HTERT RPE-1 (cell line): ENCODE results near the gene CELSR1.

Experiments used
- in situ Hi-C: fragments of 300-500 bp; cut with MboI; formaldehyde crosslinking; loops from 4 replicates; pipeline ENCODE4 v1.14.3; 2020; ENCODE audit warnings: low sequenced_read_pairs

The CELSR1 gene

DNA sequence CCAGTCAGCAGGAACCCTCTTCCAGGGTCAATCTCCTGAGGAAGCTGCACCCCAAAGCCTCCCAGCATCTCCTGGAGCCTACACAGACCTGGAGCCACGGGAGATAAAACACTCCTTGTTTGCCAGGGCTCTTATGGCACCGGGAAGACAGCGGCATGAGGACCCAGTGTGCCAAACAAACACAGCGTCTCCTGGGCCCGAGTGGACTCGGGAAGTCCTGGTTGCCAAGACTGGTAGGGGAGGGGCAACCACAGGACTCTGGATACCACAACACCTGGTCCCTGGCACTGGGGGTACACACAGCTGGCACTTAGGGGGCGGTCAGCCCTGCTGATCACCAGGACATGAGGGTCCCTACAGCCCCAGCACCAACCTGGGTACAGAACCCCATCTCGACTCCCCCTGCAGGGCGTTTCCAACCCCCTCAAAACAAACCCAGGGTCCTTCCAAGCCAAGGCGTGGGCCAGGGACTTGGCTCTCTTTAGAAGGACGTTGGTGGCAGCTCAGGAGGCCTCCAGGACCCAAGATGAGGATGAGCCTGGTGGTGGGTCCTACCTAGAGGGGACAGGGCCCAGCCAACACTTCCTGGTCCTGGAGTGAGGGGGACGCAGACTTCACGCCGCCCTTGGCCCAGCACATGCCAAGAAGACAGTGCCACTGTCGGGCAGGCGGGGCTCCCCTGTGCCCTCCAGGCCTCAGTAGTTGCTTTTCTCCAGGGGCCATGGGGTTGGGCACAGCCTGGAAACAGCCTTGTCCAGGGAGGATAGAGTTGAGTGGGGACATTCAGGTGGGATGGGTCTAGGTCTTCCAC, 85.0 kb downstream of the CELSR1 start:
- in situ Hi-C loops: no loop called here

DNA sequence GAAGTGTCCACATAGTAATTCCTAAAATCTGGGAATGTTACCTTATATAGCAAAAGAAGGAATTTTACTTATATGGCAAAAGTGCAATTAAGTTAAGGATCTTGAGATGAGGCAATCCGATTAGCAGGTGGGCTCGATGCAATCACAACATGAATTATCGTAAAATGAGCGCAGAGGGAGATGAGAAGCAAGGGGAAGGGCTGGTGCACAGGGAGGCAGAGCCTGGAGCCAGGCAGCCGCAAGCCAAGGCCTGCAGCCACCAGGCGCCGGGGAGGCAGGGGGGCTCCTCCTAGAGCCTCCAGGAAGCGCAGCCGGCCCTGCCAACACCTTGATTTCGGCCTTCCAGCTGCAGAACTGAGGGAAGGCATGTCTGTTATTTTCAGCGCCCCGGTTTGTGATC, 85.7 kb downstream of the CELSR1 start:
- in situ Hi-C loops: no loop called here

DNA sequence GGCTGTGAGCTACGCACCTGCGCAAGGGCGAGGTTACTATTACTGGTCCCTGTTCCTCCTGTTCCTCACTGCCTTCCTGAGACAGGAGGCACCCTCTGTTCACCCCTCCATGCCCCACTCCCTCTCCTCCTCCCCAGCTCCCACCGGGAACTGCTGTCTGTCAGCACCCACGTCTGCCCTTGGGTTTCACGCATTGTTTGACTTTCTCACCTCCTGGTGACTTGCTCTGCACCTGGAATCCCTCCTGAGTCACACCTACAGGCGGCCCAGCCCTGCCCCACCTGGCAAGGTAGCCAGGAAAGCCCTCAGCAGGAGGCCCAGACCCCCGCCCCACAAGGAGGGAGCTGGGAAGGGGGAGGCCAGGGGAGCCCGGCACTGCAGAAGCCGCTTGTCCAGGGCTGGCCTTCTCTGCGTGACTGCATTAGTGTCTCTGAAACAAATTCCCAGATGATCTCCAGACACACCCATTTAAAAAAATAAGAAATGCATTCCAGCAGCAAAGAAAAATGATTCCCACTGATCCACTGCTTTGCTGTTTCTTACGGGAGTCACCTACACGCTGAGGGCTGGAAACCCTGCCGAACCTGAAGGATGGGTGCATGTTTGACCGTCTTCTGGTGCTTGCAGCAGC, 86.4 kb downstream of the CELSR1 start:
- in situ Hi-C loops: no loop called here

DNA sequence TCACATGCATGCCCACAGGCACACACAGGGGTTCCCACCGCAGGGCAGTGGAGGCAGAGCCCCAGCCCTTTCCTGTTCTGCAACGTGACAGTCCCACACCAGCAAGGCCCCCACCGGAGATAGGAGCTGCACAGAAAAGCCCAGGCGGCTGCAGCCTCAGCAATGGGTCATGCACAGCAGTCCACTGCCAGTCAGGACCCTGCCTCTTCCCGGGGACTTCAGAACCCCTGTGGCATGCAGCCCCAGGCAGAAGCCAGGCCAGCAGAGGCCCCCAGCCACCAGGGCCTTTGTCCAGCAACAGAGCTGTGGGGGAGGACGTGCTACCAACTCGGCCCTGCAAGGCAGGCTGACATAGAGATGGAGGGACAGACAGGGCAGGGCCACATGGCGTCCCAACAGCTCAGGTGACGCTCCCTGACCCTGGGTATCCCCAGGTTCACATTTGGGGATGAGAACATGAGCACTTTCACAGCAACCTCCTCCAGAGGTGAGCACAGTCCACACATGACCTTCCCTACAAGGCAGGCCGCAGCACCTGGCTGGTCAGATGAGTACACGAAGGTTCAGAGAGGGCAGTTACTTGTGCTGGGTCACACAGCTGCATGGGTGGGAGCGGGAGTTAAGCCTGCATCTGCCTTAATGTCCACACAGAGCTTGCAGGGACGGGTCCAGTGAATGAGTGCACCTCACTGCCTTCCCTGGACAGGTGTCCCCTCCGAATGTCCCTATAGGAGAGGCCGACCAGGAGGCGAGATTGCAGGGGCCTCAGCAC, 87.3 kb downstream of the CELSR1 start:
- in situ Hi-C loops: no loop called here

DNA sequence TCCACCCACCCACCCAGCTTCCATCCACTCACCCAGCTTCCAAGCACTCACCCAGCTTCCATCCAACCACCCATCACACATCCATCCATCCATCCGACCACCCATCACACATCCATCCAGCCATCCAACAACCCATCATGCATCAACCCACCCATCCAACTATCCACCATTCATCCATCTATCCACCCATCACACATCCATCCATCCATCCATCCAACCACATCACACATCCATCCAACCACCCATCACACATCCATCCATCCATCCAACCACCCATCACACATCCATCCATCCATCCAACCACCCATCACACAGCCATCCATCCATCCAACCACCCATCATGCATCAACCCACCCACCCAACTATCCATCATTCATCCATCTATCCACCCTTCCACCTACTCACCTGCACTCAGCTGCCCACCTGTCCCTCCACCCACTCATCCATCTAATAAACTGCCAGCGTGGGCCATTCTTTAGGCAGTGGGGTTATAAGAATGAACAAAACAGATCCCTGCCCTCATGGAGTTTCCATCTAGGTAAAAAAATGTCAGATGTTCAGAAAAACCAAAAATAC, 88.2 kb downstream of the CELSR1 start:
- in situ Hi-C loops: no loop called here

DNA sequence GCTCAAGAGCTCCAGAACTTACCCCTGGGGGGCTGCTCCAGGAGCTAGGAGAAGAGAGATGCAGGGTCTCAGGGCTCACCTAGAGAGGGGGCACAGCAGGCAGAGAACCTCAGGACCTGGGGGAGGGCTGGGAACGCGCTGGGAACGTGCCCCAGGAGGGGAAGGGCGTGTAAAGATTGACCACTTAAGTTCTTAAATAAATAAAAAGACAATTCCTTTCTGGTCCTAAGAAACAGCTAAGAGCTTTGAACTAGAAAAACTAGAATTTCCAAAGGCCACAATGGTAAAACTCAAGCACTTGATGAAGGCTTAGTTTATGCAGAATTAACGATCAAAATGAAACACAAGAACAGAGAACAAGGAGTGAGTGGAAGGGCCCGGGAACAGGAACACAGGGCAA, 89.1 kb downstream of the CELSR1 start:
- in situ Hi-C loops: no loop called here

DNA sequence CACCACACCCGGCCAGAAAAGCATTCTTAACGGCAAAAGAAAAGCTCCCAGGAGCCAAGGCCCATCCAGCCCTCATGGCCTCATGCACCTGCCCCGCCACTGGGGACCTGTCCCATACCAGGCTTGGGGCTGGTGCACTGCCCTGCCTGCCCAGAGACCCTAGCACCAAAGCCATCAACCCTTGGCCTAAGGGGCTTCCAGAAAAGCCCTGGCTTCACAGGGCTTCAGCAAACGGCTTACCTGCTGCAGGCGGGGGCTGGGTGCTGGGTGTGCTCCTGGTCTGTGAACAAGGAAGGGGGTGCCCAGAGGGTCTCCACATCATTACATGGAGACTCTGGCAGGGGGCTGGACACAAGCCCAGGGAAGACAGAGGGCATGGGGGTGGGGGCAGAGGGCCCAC, 89.5 kb downstream of the CELSR1 start:
- in situ Hi-C loops: no loop called here

DNA sequence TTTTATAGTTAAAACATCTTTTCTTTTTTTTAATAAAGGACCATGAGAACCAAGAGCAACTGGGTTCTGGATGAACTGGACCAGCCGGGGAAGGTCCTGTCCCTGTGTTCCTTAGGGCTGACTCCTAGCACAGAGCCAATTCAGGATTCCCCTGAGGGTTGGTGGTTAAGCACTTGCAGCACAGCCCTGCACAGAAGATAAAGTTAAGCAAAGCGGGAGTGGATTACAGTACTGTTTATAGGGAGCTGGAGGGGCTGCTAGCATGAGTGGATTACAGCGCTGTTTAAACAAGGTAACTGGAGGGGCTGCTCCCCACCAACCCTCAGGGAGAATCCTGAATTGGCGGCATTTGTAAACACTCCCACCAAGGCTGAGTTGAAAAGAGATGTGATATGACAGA, 90.6 kb downstream of the CELSR1 start:
- in situ Hi-C loops: no loop called here

DNA sequence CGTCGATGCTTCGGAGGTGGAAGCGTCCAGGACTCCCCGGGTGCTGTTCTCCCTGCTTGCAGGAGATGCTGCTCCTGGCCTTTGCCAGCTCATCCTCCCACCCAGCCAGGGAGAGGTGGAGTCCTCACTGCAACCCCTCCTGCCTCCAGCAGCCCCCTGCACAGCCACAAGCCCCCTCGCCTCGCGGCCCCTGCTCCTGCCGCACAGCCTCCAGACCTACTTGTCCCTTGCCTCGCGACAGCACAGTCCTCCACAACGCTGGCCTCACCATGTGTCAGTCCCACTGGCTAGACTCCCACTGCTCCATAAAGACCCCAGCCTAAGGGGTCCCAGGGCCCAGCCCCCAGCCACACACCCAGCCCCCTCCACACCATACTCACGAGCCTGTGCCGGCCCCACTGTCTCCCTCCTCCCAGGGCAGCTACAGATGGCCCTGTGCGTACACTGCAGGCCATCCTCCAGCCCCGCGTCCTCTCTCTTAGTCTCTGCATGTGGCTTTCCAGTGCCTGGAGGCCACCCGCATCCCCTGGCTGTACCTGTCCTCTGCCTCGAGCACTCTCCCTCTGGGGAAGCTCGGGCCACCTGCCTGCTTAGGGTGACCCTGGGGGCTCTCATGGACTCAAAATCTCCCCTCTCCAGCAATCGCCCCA, 91.5 kb downstream of the CELSR1 start:
- in situ Hi-C loops: no loop called here

DNA sequence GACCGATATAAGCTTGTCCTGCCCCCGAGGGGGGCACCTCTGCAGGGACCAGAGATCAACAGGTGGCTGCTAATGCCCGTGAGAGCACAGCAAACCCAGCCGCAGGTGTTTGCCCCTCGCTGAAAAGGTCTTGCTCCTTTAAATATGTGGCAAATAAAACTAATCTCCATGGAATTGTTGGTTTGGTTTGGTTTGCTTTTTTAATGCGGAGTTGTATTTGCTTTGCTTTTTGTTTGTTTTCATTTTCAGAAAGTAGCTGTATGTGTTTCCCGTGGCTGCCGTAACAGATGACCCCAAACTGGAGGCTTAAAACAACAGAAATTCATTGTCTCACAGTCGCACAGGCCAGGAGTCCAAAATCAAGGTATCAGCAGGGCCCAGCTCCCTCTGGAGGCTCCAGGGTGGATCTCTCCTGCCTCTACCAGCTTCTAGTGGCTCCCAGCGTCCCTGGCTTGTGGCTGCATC, 93.0 kb downstream of the CELSR1 start:
- in situ Hi-C loops: no loop called here

DNA sequence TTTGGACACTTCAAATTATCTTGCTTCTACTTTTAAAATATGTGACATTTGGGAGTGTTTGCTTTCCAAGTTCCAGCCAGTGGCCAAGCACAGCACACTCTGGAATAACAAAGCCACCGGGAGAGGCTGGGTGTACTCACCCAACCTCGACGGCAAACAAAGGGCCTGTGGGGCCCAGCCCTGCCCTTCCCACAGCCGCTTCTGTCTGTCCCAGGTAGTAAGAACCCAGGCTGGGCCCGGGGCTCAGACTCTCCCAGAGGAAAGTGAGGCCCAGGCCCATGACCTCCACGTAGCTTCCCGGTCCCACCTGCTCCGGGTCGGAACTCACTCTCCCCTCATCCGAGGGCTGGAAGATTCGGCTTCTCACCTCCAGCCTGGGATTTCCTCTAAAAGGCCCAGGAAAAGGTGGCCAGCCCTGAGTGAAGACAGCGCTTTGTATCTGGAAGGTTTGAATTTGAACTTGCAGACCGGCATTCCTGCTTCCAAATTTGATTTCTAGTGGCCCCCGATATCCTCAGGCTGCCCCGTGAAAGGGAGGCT, 93.5 kb downstream of the CELSR1 start:
- in situ Hi-C loops: no loop called here

DNA sequence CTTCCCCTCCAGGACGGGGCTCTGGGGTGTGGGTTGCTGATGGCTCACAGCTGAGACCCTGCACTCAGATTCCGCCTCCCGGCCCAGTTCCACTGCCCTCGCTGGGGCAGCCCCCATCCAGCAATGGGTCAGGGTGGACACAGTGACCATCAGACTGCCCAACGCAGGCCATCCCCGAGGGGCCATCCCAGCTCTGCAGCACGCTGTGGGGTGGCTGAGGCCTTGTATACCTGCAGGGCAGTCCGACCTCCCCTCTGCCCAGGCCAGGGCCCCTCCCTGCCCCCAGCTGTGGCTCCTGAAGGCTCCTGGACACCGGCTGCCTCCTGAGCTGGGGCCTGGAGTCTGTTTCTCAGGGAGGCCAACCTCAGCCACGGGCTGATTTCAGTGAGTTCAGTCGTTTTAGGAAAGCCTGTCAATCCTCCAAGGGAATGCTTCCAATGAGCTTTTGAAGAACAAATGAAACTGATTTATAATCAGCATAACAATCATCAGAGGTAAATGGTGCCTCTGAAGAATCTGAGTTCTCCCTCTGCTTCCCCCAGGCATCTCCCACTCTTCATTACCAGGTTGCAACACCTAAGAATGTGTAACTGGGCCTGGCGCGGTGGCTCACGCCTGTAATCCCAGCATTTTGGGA, 95.1 kb downstream of the CELSR1 start:
- in situ Hi-C loops: no loop called here

DNA sequence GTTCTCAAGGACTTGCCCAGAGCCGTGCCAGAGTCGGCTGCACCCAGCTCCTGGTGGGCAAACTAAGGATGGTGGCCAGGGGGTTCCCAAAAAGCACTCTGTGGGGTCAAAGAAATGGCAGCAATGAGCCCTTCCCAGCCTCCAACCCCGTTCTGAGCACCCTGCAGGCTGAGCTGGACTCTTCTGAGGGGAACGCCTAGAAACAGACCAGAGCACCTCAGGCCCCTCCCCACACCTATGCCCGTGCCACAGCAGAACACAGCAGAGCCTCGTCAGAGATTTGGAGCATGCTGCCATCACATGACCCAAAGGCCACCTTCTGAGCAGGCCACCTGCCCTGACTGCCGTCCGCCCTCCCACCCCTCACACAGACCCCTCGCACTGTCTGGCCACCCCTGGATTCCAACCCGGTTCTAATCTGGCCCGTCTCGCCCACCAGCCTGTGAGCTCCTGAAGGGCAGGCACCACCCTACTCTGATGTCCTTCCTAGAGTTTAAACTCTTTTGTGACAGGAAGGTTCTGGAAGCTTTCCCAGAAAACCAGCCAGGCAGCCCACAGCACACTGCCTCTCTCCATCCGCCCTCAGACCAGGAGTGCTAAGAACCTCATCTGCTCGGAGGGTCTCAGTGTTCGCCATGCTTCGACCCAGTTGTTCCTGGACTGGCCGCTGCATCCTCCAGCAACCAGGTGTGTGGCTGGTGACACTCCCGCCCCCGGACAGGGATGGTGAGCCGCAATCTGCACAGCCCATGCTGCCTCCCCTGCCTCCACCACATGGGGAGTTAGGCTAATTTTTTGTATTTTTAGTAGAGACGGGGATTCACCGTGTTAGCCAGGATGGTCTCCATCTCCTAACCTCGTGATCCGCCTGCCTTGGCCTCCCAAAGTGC, 97.6 kb downstream of the CELSR1 start:
- in situ Hi-C loops: no loop called here

DNA sequence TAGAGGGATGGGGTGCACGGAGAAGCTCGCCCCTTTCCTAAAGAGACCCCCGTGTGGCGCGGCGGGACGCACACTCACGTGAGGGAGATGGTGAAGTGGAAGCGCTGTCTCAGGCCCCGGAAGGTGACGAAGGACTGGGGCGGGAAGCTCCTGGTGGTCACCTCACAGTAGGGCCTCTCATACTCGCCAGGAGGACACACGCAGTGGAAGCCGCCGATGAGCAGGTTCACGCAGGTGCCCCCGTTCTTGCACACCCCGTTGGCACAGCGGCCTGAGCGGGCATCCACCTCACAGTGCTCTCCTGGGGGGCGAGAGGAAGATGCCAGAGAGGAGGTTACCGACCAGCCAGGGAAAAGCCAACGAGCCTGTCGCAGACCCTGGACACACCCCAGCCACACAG, 98.3 kb downstream of the CELSR1 start:
- in situ Hi-C loops: no loop called here

DNA sequence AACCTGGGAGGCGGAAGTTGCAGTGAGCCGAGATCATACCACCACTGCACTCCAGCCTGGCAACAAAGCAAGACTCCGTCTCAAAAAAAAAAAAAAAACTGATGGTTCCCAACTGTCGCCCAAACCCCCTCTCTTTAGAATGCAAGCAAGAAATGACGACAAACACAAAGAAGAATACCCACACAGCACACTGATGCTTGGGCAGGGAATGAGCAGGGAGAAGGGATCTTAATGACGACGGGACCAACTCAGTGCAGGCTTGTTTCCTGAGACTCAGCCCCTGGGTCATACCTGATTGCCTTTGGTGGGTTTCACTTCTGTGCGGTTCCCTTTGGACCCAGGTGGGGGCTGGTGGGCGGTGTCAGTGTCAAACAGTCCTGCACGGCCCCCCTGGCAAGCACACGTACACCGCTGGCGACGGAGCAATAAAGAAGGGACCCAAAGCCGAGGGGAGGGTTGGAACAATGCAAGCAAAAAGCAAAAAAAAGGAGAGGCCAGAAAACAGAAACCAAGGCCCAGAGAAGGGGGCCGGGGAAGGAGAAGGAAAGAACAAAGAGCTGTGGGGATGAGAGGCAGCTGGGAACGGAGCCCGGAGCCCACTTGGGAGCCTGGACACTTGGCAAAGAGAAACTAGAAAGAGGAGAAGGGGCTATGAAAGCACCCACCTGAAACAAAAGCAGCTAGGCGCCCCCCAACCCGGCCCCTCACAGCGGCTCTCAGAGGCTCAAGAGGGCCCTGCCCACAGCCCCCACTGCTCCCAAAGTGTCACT, 99.6 kb downstream of the CELSR1 start:
- in situ Hi-C loops: no loop called here

DNA sequence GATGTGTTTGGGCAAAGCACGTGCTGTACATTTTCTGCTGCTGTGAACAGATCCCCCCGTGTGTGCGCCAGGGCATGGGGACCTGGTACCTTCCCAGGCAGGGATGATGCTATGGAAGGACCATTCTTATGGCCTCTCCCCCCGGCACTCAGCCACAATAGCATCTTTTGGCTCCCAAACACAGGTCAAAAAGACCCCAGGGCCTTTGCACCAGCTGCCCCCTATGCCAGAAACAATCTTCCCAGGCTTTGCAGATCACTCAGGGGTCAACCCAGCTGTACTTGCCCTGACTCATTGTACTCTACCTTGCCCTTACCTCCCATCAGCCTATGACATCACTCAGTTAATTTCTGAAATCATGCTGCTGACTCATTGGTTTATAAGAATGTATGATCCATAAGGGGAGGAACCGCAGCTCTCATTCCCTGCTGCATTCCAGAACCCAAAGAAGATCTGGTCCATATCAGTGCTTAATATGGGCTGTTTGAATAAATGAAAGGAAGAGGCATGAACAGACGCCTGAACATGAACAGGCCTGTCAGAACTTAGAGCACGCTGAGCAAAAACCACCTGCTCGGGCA, 100.7 kb downstream of the CELSR1 start:
- in situ Hi-C loops: no loop called here

DNA sequence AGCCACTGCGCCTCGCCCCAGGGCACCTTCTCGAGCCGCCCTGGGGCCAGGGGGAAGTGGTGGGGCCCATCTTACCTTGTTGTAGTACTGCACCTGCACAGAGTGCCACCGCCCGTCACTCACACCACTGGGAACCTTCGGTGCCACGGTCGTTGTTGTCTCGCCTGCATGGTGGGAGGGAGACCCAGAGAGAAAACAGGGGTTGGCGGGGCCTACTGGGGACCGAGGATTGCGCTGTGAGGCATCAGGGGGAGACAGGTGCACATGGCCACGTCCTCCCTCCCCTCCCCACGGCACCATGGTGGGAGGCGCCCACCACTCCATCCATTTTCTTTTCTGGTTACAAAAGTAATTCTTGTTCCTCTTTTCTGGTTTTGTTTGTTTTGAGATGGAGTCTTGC, 104.1 kb downstream of the CELSR1 start:
- in situ Hi-C loops: no loop called here
